GM23338 (cell line): ENCODE data around the gene C10orf90. TPM values are rescaled to one million over a fixed set of nuclear protein-coding genes. Genes with fewer than 3 reads are reported as not detected.

Experiments used
- ATAC-seq: fragments of 200-7000 bp; cut with Tn5 transposase; 3 replicates; pipeline ENCODE4 v1.9.1; 2020
- DNase-seq: peaks from one replicate; pipeline ENCODE4 v3.0.0-alpha.2; 2015; ENCODE audit warnings: low spot score
- H2AFZ ChIP-seq: fragments of 200-600 bp; sonication (generic); 2 replicates; pipeline ENCODE4 v1.8.0; 2016; ENCODE audit warnings: antibody characterized with exemption, mild to moderate bottlenecking, moderate library complexity
- H3F3A ChIP-seq: fragments of 200-600 bp; sonication (generic); replicated peaks from 2 replicates; pipeline ENCODE4 v1.8.0; 2017; ENCODE audit warnings: antibody characterized with exemption, mixed run types, low read depth
- H3K27ac ChIP-seq: fragments of 200-600 bp; sonication (generic); 2 replicates; pipeline ENCODE4 v1.6.1; 2016; ENCODE audit warnings: low read depth
- H3K27me3 ChIP-seq: fragments of 200-600 bp; sonication (generic); 2 replicates; pipeline ENCODE4 v1.8.0; 2016; ENCODE audit warnings: mild to moderate bottlenecking, mixed run types, moderate library complexity; ENCODE audit not compliant: insufficient read depth
- H3K36me3 ChIP-seq: fragments of 200-600 bp; sonication (generic); 2 replicates; pipeline ENCODE4 v1.8.0; 2016; ENCODE audit warnings: mild to moderate bottlenecking; ENCODE audit not compliant: insufficient read depth
- H3K4me1 ChIP-seq: fragments of 200-600 bp; sonication (generic); 2 replicates; pipeline ENCODE4 v1.8.0; 2016; ENCODE audit warnings: mild to moderate bottlenecking, moderate library complexity; ENCODE audit not compliant: insufficient read depth
- H3K4me2 ChIP-seq: fragments of 200-600 bp; sonication (generic); 2 replicates; pipeline ENCODE4 v1.7.1; 2017; ENCODE audit warnings: mixed run types
- H3K4me3 ChIP-seq: fragments of 200-600 bp; sonication (generic); 2 replicates; pipeline ENCODE4 v1.6.1; 2016; ENCODE audit warnings: mixed run types
- H3K79me2 ChIP-seq: fragments of 200-600 bp; sonication (generic); replicated peaks from 2 replicates; pipeline ENCODE4 v1.8.0; 2017; ENCODE audit warnings: mild to moderate bottlenecking; ENCODE audit not compliant: insufficient read depth
- H3K9me2 ChIP-seq: fragments of 200-600 bp; sonication (generic); 2 replicates; pipeline ENCODE4 v1.8.0; 2017; ENCODE audit not compliant: insufficient read depth
- H4K20me1 ChIP-seq: fragments of 200-600 bp; sonication (generic); replicated peaks from 2 replicates; pipeline ENCODE4 v1.8.0; 2017; ENCODE audit warnings: mild to moderate bottlenecking; ENCODE audit not compliant: insufficient read depth
- H3K27ac Mint-ChIP-seq: 2 replicates; pipeline ENCODE4 v1.8.0; 2020; ENCODE audit warnings: inconsistent platforms, mild to moderate bottlenecking, moderate library complexity, mixed read lengths
- H3K27me3 Mint-ChIP-seq: 3 replicates; pipeline ENCODE4 v1.8.0; 2022; ENCODE audit warnings: low read depth, mild to moderate bottlenecking, moderate library complexity, mixed read lengths, inconsistent platforms; ENCODE audit not compliant: insufficient read depth, poor library complexity
- H3K36me3 Mint-ChIP-seq: 3 replicates; pipeline ENCODE4 v1.8.0; 2021; ENCODE audit warnings: low read depth, mild to moderate bottlenecking, inconsistent platforms, moderate library complexity, mixed read lengths
- H3K4me1 Mint-ChIP-seq: 3 replicates; pipeline ENCODE4 v1.8.0; 2020; ENCODE audit warnings: mild to moderate bottlenecking, inconsistent platforms, mixed read lengths
- H3K4me3 Mint-ChIP-seq: 3 replicates; pipeline ENCODE4 v1.8.0; 2021; ENCODE audit warnings: moderate library complexity, mild to moderate bottlenecking, inconsistent platforms, mixed read lengths
- H3K9me3 Mint-ChIP-seq: 3 replicates; pipeline ENCODE4 v1.8.0; 2020; ENCODE audit warnings: moderate library complexity, mild to moderate bottlenecking, inconsistent platforms, mixed read lengths
- CREB1 ChIP-seq: fragments of 250-450 bp; sonication (Bioruptor Pico); IDR thresholded peaks from 2 replicates; pipeline ENCODE4 v1.5.0; 2020; ENCODE audit warnings: low read depth, mild to moderate bottlenecking, moderate library complexity
- CTCF ChIP-seq, 2 experiments: fragments of 200-600 bp in 1 of 2; sonication (generic) in 1 of 2; conservative IDR thresholded peaks; 2 replicates each; pipeline versions ENCODE4 v1.5.1 to v1.6.1; 2016 to 2017; ENCODE audit warnings: antibody characterized with exemption in 2 of 2, low read depth in 2 of 2, mild to moderate bottlenecking in 2 of 2, moderate library complexity in 1 of 2
- ETS1 ChIP-seq: IDR thresholded peaks from 2 replicates; pipeline ENCODE4 v1.6.1; 2016; ENCODE audit warnings: antibody characterized with exemption
- EZH2 ChIP-seq: fragments of 200-600 bp; sonication (generic); IDR thresholded peaks from one replicate; pipeline ENCODE4 v1.8.0; 2017; ENCODE audit warnings: antibody characterized with exemption, mild to moderate bottlenecking, low read depth; ENCODE audit not compliant: unreplicated experiment
- EZH2phosphoT487 ChIP-seq: fragments of 200-600 bp; sonication (generic); IDR thresholded peaks from one replicate; pipeline ENCODE4 v1.8.1; 2018; ENCODE audit warnings: antibody characterized with exemption; ENCODE audit not compliant: unreplicated experiment
- JUNB ChIP-seq: IDR thresholded peaks from one replicate; pipeline ENCODE4 v1.6.1; 2016; ENCODE audit warnings: antibody characterized with exemption; ENCODE audit not compliant: unreplicated experiment
- NANOG ChIP-seq: IDR thresholded peaks from 2 replicates; pipeline ENCODE4 v1.6.1; 2016; ENCODE audit warnings: antibody characterized with exemption, borderline replicate concordance
- POLR2AphosphoS5 ChIP-seq: IDR thresholded peaks from 2 replicates; pipeline ENCODE4 v1.6.1; 2016; ENCODE audit warnings: antibody characterized with exemption, low read depth
- REST ChIP-seq: IDR thresholded peaks from one replicate; pipeline ENCODE4 v1.6.1; 2018; ENCODE audit warnings: antibody characterized with exemption; ENCODE audit not compliant: unreplicated experiment
- STAT1 ChIP-seq: IDR thresholded peaks from one replicate; pipeline ENCODE4 v1.6.1; 2016; ENCODE audit warnings: antibody characterized with exemption; ENCODE audit not compliant: unreplicated experiment
- ZNF114 ChIP-seq: fragments of 250-450 bp; sonication (Bioruptor Pico); IDR thresholded peaks from 2 replicates; pipeline ENCODE4 v1.5.0; 2020; ENCODE audit warnings: mild to moderate bottlenecking, moderate library complexity
- ZNF331 ChIP-seq: fragments of 250-450 bp; sonication (Bioruptor Pico); IDR thresholded peaks from 2 replicates; pipeline ENCODE4 v1.5.0; 2020; ENCODE audit warnings: low read depth, mild to moderate bottlenecking, moderate library complexity
- ZNF462 ChIP-seq: fragments of 250-450 bp; sonication (Bioruptor Pico); IDR thresholded peaks from 2 replicates; pipeline ENCODE4 v1.5.0; 2020; ENCODE audit warnings: mild to moderate bottlenecking, moderate library complexity
- polyA plus RNA-seq: library from polyadenylated mRNA; unstranded; fragments of >200 nt; fragmentation: Nextera tagmentation; extraction: Ambion mirVana; gene quantifications from 2 replicates; pipeline ENCODE4 v1.2.1, GENCODE V29; 2016
- total RNA-seq: library from RNA; depleted of rRNA; stranded (reverse); fragments of >200 nt; shearing (Covaris generic); gene quantifications from 2 replicates; pipeline ENCODE4 v1.2.3, GENCODE V29; 2014

C10orf90 gene
- total and polyA plus RNA-seq, 2 experiments from 2014 or later: 0.76 to 0.97 TPM

- Histone ChIP-seq H3K9me2 (peaks cover 23% of the 10 kb centered on the region; the same call in 1 of the 2 replicates), H3K79me2 (no peaks in the 10 kb centered on the region), H3K4me2 (no peak overlapping the region), H3K27ac (no peak overlapping the region), H3K4me3 (no peak overlapping the region), H3K4me1 (no peaks in the 10 kb centered on the region), H2AFZ (no peak overlapping the region), H3F3A (no peaks in the 10 kb centered on the region), H3K27me3 (no peaks in the 10 kb centered on the region), H4K20me1 (no peaks in the 10 kb centered on the region), H3K36me3 (no peaks in the 10 kb centered on the region)
- Mint-ChIP-seq H3K4me3 (no peak overlapping the region), H3K9me3 (no peaks in the 10 kb centered on the region), H3K27me3 (peaks cover 2% of the 10 kb centered on the region), H3K27ac (no peak overlapping the region), H3K36me3 (no peaks in the 10 kb centered on the region), H3K4me1 (peaks cover 5% of the 10 kb centered on the region; the same call in 2 of the 3 replicates)
- ATAC-seq (no peak), DNase-seq (no peak)
- TF ChIP-seq NANOG (no peak), CTCF (conservative IDR thresholded peaks at IDR 0.05; ENCODE audit: low read depth in 2 of 2) (no peak), ZNF462 (no peak), REST (no peak), JUNB (no peak), CREB1 (CRISPR knock-in tag) (no peak), EZH2phosphoT487 (no peak), ZNF331 (CRISPR knock-in tag) (no peak), ZNF114 (CRISPR knock-in tag) (no peak), ETS1 (no peak), POLR2AphosphoS5 (no peak), STAT1 (no peak), EZH2 (no peak)
Observed at GRCh38 chr10:126430512-126430911, 240.0 kb downstream of the C10orf90 start.
